OCI-LY3 (cell line): ENCODE data around the gene SRPRA.

Experiments used
- EZH2phosphoT487 ChIP-seq: fragments of 200-600 bp; shearing (Covaris generic); IDR thresholded peaks from 2 replicates; pipeline ENCODE4 v1.6.1; 2018; ENCODE audit warnings: antibody characterized with exemption, mixed run types, low read depth
- TF ChIP-seq, protein P1 (sequence below): fragments of 200-600, 300-600 bp; sonication (generic); IDR thresholded peaks from 2 replicates; pipeline ENCODE4 v1.5.1; 2014; ENCODE audit warnings: antibody characterized with exemption, low read length, low read depth

GRCh38 chr11:126233391-126233790 lies 35.3 kb downstream of the SRPRA start:
- TF ChIP-seq, protein P1, sequence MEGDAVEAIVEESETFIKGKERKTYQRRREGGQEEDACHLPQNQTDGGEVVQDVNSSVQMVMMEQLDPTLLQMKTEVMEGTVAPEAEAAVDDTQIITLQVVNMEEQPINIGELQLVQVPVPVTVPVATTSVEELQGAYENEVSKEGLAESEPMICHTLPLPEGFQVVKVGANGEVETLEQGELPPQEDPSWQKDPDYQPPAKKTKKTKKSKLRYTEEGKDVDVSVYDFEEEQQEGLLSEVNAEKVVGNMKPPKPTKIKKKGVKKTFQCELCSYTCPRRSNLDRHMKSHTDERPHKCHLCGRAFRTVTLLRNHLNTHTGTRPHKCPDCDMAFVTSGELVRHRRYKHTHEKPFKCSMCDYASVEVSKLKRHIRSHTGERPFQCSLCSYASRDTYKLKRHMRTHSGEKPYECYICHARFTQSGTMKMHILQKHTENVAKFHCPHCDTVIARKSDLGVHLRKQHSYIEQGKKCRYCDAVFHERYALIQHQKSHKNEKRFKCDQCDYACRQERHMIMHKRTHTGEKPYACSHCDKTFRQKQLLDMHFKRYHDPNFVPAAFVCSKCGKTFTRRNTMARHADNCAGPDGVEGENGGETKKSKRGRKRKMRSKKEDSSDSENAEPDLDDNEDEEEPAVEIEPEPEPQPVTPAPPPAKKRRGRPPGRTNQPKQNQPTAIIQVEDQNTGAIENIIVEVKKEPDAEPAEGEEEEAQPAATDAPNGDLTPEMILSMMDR = no peak
- TF ChIP-seq EZH2phosphoT487 = no peak
